OCI-LY3 (cell line): ENCODE data around the gene NFKB2.

Experiments
- H2AFZ ChIP-seq: fragments of 200-600, 300-600 bp; shearing (Covaris generic); 2 replicates; pipeline ENCODE4 v1.6.0; 2014; ENCODE audit warnings: antibody characterized with exemption, low read depth, low read length
- H3K27ac ChIP-seq: fragments of 200-600, 300-600 bp; sonication (generic); 2 replicates; pipeline ENCODE4 v1.5.1; 2014; ENCODE audit warnings: mild to moderate bottlenecking, low read length, moderate library complexity, mixed read lengths
- H3K27me3 ChIP-seq: fragments of 200-600, 300-600 bp; sonication (generic); 2 replicates; pipeline ENCODE4 v1.6.1; 2014; ENCODE audit warnings: low read depth, low read length, mixed read lengths
- H3K36me3 ChIP-seq: fragments of 200-600, 300-600 bp; sonication (generic); replicated peaks from 2 replicates; pipeline ENCODE3; 2014; ENCODE audit warnings: low read depth, low read length, mixed read lengths
- H3K4me1 ChIP-seq: fragments of 300-600, 200-600 bp; sonication (generic); 2 replicates; pipeline ENCODE4 v1.6.1; 2014; ENCODE audit warnings: low read length, mixed read lengths
- H3K4me2 ChIP-seq: fragments of 200-600, 300-600 bp; sonication (generic); 2 replicates; pipeline ENCODE4 v1.6.1; 2014; ENCODE audit warnings: low read length, mixed read lengths
- H3K4me3 ChIP-seq: fragments of 300-600, 200-600 bp; sonication (generic); 2 replicates; pipeline ENCODE4 v1.5.1; 2014; ENCODE audit warnings: antibody characterized with exemption, mild to moderate bottlenecking, low read length, moderate library complexity
- H3K79me2 ChIP-seq: fragments of 300-600, 200-600 bp; shearing (Covaris generic); 2 replicates; pipeline ENCODE4 v1.6.1; 2014; ENCODE audit warnings: mild to moderate bottlenecking, low read length, mixed read lengths
- H3K9ac ChIP-seq: fragments of 300-600, 200-600 bp; shearing (Covaris generic); 2 replicates; pipeline ENCODE4 v1.6.0; 2014; ENCODE audit warnings: mild to moderate bottlenecking, low read length, moderate library complexity
- H3K9me3 ChIP-seq: fragments of 200-600, 300-600 bp; shearing (Covaris generic); 2 replicates; pipeline ENCODE4 v1.6.1; 2014; ENCODE audit warnings: low read length, mixed read lengths; ENCODE audit not compliant: insufficient read depth
- H4K20me1 ChIP-seq: fragments of 200-600, 300-600 bp; sonication (generic); 2 replicates; pipeline ENCODE4 v1.6.1; 2016; ENCODE audit warnings: low read length, mixed read lengths; ENCODE audit not compliant: insufficient read depth
- CTCF ChIP-seq: fragments of 200-600, 300-600 bp; sonication (generic); IDR thresholded peaks from 2 replicates; pipeline ENCODE4 v1.5.1; 2014; ENCODE audit warnings: antibody characterized with exemption, low read length, low read depth
- EZH2phosphoT487 ChIP-seq: fragments of 200-600 bp; shearing (Covaris generic); IDR thresholded peaks from 2 replicates; pipeline ENCODE4 v1.6.1; 2018; ENCODE audit warnings: antibody characterized with exemption, mixed run types, low read depth

NFKB2 gene

GRCh38 chr10:102389894-102390293 lies 5.6 kb upstream of the NFKB2 start:
- H3K4me2 ChIP-seq = no peak overlapping the region

GRCh38 chr10:102392306-102392705 lies 3.2 kb upstream of the NFKB2 start:
- Histone ChIP-seq H3K4me2 (no peak overlapping the region), H3K4me3 (no peak overlapping the region), H2AFZ (no peak overlapping the region), H3K79me2 (peaks cover 25% of the 10 kb centered on the region), H3K36me3 (peaks cover 14% of the 10 kb centered on the region), H4K20me1 (no peaks in the 10 kb centered on the region; the same call in 1 of the 2 replicates), H3K9me3 (no peaks in the 10 kb centered on the region), H3K4me1 (peaks cover 17% of the 10 kb centered on the region), H3K9ac (no peak overlapping the region), H3K27me3 (no peaks in the 10 kb centered on the region), H3K27ac (no peak overlapping the region)
- TF ChIP-seq CTCF (no peak), EZH2phosphoT487 (no peak)

More at GRCh38 chr10:102389894-102390293, 5.6 kb upstream of the NFKB2 start:
- Histone ChIP-seq H3K27me3 (no peaks in the 10 kb centered on the region), H3K79me2 (peaks cover 5% of the 10 kb centered on the region), H3K27ac (no peak overlapping the region), H3K36me3 (no peaks in the 10 kb centered on the region), H3K4me3 (no peak overlapping the region), H3K4me1 (peaks cover 12% of the 10 kb centered on the region), H3K9me3 (no peaks in the 10 kb centered on the region), H4K20me1 (no peaks in the 10 kb centered on the region), H3K9ac (no peak overlapping the region), H2AFZ (no peak overlapping the region)
- no peak for TF ChIP-seq EZH2phosphoT487
- no peak for TF ChIP-seq CTCF

- Histone ChIP-seq H3K4me3 (peak overlapping the region; percentile 93), H3K4me2 (peak overlapping the region; percentile 76), H3K36me3 (peaks cover 26% of the 10 kb centered on the region), H3K4me1 (peaks cover 29% of the 10 kb centered on the region), H3K79me2 (peaks cover 37% of the 10 kb centered on the region), H3K9me3 (no peaks in the 10 kb centered on the region), H3K9ac (peak overlapping the region; percentile 99), H2AFZ (no peak overlapping the region), H3K27ac (peak overlapping the region; percentile 97), H3K27me3 (no peaks in the 10 kb centered on the region), H4K20me1 (no peaks in the 10 kb centered on the region; the same call in 1 of the 2 replicates)
- TF ChIP-seq EZH2phosphoT487 (no peak), CTCF (peak; percentile 71)
Observed at GRCh38 chr10:102393411-102394078, 2.0 kb upstream of the NFKB2 start.

DNA sequence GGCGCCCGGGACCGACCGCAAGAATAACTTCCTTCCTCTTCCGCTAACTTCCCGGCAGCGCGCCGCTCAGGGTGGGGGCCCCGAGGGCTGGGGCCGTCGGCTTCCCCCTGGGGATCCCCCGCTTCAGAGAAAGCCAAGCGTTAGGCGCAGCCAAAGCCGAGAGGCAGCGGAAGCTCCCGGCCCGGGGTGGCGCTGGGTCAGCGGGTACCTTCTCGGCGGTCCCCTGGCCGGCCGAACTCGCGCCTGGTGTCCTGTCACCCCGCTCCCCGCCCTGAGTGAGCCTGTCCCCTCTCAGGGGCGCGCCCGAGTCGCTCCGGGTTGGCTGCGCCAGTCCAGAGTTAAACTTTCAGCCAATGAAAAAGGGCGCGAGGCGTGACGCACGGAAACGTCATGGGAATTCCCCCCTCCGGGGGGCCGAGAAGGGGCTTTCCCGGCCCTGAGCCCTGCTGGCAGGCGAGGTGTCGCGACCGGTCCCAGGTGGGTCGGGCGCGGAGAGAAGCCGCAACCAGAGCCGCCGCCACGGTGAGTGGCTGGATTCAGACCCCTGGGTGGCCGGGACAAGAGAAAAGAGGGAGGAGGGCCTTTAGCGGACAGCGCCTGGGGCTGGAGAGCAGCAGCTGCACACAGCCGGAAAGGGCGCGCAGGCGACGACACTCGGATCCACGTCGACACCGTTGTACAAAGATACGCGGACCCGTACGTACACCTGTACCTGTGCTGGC lies 1.3 kb upstream of the NFKB2 start:
- peak overlapping the region; percentile 93 for H3K4me3 ChIP-seq
- H3K27me3 ChIP-seq = no peaks in the 10 kb centered on the region
- H3K79me2 ChIP-seq = peaks cover 37% of the 10 kb centered on the region
- peak overlapping the region; percentile 79 for H3K4me2 ChIP-seq
- TF ChIP-seq EZH2phosphoT487 = no peak
- 0 out of 2 replicates have a peak, but pooled peaks have one; percentile 0 for TF ChIP-seq CTCF
- H3K36me3 ChIP-seq = peaks cover 28% of the 10 kb centered on the region
- H3K4me1 ChIP-seq = peaks cover 36% of the 10 kb centered on the region
- H3K9me3 ChIP-seq = no peaks in the 10 kb centered on the region
- no peaks in the 10 kb centered on the region; the same call in 1 of the 2 replicates for H4K20me1 ChIP-seq
- H2AFZ ChIP-seq = no peak overlapping the region; the same call in 1 of the 2 replicates
- H3K27ac ChIP-seq = peak overlapping the region; percentile 97
- H3K9ac ChIP-seq = peak overlapping the region; percentile 99
